H1 (cell line): ENCODE measurements around the gene PDLIM4. TPM values are rescaled to one million over a fixed set of nuclear protein-coding genes. Genes with fewer than 3 reads are reported as not detected.

Source experiments
- EGR1 ChIP-seq: IDR thresholded peaks from 2 replicates; pipeline ENCODE4 v1.6.1; 2011; ENCODE audit warnings: low read depth, low read length, borderline replicate concordance
- FOSL1 ChIP-seq: IDR thresholded peaks from 2 replicates; pipeline ENCODE4 v1.6.1; 2011; ENCODE audit warnings: mild to moderate bottlenecking, low read depth, low read length, moderate library complexity; ENCODE audit not compliant: insufficient read depth
- GTF2F1 ChIP-seq: IDR thresholded peaks from 2 replicates; pipeline ENCODE4 v1.6.1; 2012; ENCODE audit warnings: low read depth, low read length, improper control_type of control experiment, borderline replicate concordance
- KDM4A ChIP-seq: IDR thresholded peaks from one replicate; pipeline ENCODE4 v1.7.1; 2012; ENCODE audit warnings: low read depth, mild to moderate bottlenecking, moderate library complexity, low read length, inconsistent platforms; ENCODE audit not compliant: severe bottlenecking
- POLR2A ChIP-seq, 2 experiments: IDR thresholded peaks; 1 replicate in 1 of 2; 2 replicates in 1 of 2; pipeline ENCODE4 v1.6.1; 2011; ENCODE audit warnings: low read depth in 2 of 2, low read length in 2 of 2, mild to moderate bottlenecking in 2 of 2; ENCODE audit errors: control extremely low read depth in 1 of 2
- POLR2AphosphoS5 ChIP-seq: IDR thresholded peaks from 2 replicates; pipeline ENCODE4 v1.6.1; 2011; ENCODE audit warnings: low read depth, low read length
- POU5F1 ChIP-seq: IDR thresholded peaks from 2 replicates; pipeline ENCODE4 v1.6.1; 2011; ENCODE audit warnings: low read depth, mild to moderate bottlenecking, low read length, moderate library complexity
- polyA plus RNA-seq, 7 experiments: library from polyadenylated mRNA; depleted of rRNA in 3 of 7; stranded (reverse) in 5 of 7; unstranded in 2 of 7; fragments of >200 nt in 5 of 7; fragments of 200-250 nt in 2 of 7; gene quantifications; 1 replicate in 5 of 7; 2 replicates in 1 of 7; 4 replicates in 1 of 7; pipeline versions ENCODE4 v1.2.1 to v1.2.3, GENCODE V29; 2011 to 2013; ENCODE audit warnings: missing spikeins in 2 of 7, mixed read lengths in 2 of 7
- total RNA-seq: library from RNA; stranded (reverse); fragmentation: NEBNext Ultra II Directional; extraction: Animal tissue kit (Norgen Biotek cat#: 25700); gene quantifications from 2 replicates; pipeline ENCODE4 v1.2.1, GENCODE V29; 2021
- TF ChIP-seq, protein P1 (sequence below): fragments of 300-600 bp; sonication (generic); IDR thresholded peaks from 2 replicates; pipeline ENCODE4 v1.7.1; 2012; ENCODE audit warnings: low read length, moderate library complexity, mild to moderate bottlenecking, inconsistent platforms; ENCODE audit not compliant: insufficient replicate concordance
- TF ChIP-seq, protein P2 (sequence below), 3 experiments: IDR thresholded peaks; 1 replicate in 2 of 3; 2 replicates in 1 of 3; pipeline versions ENCODE4 v1.5.1 to v1.6.1; 2011; ENCODE audit warnings: low read length in 3 of 3, mild to moderate bottlenecking in 3 of 3, inconsistent platforms in 2 of 3, low read depth in 1 of 3, moderate library complexity in 1 of 3; ENCODE audit not compliant: insufficient read depth in 1 of 3; ENCODE audit errors: control extremely low read depth in 1 of 3

The PDLIM4 gene
- total and polyA plus RNA-seq, 2 of the 8 experiments (the other 6 are each of a cell fraction or from before 2014, with no cell fraction given), result 10.7 to 29.1 TPM

DNA sequence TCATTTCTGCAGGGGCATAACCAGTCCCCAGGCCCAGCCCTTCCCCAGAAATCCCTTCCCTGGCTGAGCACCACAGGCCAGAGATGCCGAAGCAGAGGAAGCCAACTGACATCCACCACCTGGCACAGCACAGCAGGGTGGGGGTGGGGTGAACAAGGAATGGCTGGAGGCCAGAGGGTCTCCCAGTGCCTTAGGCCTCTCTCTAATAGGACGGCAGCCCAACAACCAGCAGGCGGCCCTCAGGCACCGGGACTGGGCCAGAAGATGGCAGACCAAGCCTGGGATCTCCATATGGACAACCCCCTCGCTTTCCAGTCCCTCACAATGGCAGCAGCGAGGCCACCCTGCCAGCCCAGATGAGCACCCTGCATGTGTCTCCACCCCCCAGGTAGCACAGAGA is 13.2 kb downstream of the PDLIM4 start (continued):
- TF ChIP-seq, protein P1, sequence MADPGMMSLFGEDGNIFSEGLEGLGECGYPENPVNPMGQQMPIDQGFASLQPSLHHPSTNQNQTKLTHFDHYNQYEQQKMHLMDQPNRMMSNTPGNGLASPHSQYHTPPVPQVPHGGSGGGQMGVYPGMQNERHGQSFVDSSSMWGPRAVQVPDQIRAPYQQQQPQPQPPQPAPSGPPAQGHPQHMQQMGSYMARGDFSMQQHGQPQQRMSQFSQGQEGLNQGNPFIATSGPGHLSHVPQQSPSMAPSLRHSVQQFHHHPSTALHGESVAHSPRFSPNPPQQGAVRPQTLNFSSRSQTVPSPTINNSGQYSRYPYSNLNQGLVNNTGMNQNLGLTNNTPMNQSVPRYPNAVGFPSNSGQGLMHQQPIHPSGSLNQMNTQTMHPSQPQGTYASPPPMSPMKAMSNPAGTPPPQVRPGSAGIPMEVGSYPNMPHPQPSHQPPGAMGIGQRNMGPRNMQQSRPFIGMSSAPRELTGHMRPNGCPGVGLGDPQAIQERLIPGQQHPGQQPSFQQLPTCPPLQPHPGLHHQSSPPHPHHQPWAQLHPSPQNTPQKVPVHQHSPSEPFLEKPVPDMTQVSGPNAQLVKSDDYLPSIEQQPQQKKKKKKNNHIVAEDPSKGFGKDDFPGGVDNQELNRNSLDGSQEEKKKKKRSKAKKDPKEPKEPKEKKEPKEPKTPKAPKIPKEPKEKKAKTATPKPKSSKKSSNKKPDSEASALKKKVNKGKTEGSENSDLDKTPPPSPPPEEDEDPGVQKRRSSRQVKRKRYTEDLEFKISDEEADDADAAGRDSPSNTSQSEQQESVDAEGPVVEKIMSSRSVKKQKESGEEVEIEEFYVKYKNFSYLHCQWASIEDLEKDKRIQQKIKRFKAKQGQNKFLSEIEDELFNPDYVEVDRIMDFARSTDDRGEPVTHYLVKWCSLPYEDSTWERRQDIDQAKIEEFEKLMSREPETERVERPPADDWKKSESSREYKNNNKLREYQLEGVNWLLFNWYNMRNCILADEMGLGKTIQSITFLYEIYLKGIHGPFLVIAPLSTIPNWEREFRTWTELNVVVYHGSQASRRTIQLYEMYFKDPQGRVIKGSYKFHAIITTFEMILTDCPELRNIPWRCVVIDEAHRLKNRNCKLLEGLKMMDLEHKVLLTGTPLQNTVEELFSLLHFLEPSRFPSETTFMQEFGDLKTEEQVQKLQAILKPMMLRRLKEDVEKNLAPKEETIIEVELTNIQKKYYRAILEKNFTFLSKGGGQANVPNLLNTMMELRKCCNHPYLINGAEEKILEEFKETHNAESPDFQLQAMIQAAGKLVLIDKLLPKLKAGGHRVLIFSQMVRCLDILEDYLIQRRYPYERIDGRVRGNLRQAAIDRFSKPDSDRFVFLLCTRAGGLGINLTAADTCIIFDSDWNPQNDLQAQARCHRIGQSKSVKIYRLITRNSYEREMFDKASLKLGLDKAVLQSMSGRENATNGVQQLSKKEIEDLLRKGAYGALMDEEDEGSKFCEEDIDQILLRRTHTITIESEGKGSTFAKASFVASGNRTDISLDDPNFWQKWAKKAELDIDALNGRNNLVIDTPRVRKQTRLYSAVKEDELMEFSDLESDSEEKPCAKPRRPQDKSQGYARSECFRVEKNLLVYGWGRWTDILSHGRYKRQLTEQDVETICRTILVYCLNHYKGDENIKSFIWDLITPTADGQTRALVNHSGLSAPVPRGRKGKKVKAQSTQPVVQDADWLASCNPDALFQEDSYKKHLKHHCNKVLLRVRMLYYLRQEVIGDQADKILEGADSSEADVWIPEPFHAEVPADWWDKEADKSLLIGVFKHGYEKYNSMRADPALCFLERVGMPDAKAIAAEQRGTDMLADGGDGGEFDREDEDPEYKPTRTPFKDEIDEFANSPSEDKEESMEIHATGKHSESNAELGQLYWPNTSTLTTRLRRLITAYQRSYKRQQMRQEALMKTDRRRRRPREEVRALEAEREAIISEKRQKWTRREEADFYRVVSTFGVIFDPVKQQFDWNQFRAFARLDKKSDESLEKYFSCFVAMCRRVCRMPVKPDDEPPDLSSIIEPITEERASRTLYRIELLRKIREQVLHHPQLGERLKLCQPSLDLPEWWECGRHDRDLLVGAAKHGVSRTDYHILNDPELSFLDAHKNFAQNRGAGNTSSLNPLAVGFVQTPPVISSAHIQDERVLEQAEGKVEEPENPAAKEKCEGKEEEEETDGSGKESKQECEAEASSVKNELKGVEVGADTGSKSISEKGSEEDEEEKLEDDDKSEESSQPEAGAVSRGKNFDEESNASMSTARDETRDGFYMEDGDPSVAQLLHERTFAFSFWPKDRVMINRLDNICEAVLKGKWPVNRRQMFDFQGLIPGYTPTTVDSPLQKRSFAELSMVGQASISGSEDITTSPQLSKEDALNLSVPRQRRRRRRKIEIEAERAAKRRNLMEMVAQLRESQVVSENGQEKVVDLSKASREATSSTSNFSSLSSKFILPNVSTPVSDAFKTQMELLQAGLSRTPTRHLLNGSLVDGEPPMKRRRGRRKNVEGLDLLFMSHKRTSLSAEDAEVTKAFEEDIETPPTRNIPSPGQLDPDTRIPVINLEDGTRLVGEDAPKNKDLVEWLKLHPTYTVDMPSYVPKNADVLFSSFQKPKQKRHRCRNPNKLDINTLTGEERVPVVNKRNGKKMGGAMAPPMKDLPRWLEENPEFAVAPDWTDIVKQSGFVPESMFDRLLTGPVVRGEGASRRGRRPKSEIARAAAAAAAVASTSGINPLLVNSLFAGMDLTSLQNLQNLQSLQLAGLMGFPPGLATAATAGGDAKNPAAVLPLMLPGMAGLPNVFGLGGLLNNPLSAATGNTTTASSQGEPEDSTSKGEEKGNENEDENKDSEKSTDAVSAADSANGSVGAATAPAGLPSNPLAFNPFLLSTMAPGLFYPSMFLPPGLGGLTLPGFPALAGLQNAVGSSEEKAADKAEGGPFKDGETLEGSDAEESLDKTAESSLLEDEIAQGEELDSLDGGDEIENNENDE, result no peak
- TF ChIP-seq FOSL1 (no peak), POLR2AphosphoS5 (no peak), KDM4A (no peak), POLR2A (IDR thresholded peaks at IDR 0.05; ENCODE audit: control extremely low read depth in 1 of 2, low read depth in 2 of 2, low read length in 2 of 2) (no peak), POU5F1 (no peak), GTF2F1 (no peak), EGR1 (no peak)
- TF ChIP-seq, protein P2, sequence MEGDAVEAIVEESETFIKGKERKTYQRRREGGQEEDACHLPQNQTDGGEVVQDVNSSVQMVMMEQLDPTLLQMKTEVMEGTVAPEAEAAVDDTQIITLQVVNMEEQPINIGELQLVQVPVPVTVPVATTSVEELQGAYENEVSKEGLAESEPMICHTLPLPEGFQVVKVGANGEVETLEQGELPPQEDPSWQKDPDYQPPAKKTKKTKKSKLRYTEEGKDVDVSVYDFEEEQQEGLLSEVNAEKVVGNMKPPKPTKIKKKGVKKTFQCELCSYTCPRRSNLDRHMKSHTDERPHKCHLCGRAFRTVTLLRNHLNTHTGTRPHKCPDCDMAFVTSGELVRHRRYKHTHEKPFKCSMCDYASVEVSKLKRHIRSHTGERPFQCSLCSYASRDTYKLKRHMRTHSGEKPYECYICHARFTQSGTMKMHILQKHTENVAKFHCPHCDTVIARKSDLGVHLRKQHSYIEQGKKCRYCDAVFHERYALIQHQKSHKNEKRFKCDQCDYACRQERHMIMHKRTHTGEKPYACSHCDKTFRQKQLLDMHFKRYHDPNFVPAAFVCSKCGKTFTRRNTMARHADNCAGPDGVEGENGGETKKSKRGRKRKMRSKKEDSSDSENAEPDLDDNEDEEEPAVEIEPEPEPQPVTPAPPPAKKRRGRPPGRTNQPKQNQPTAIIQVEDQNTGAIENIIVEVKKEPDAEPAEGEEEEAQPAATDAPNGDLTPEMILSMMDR (IDR thresholded peaks at IDR 0.05; ENCODE audit: control extremely low read depth in 1 of 3, insufficient read depth in 1 of 3, low read depth in 1 of 3, low read length in 3 of 3), result no peak
